ENCODE measurements around the gene RECQL. TPM values are rescaled to one million over a fixed set of nuclear protein-coding genes. Genes with fewer than 3 reads are reported as not detected.

Gene RECQL
- total RNA-seq, 1 donor from 2014 or later = 49.1 TPM

GRCh38 chr12:21523148-21523547 lies 21.7 kb upstream of the RECQL start:
- no peak overlapping the region for H2AFZ ChIP-seq (ENCODE audit: low read depth, low read length)
- DNase-seq (ENCODE audit: low read depth) = no peak
- Mint-ChIP-seq H3K27me3 (ENCODE audit: low read depth, unreplicated experiment) (no peaks in the 10 kb centered on the region), H3K36me3 (ENCODE audit: low read depth, unreplicated experiment) (no peaks in the 10 kb centered on the region), H3K27ac (ENCODE audit: unreplicated experiment) (no peak overlapping the region), H3K9me3 (ENCODE audit: unreplicated experiment) (no peaks in the 10 kb centered on the region), H3K4me1 (ENCODE audit: low read depth, unreplicated experiment) (peaks cover 13% of the 10 kb centered on the region), H3K4me3 (ENCODE audit: unreplicated experiment) (no peak overlapping the region)
- H3K4me2 ChIP-seq (ENCODE audit: low read length) = no peak overlapping the region
- H3K36me3 ChIP-seq (ENCODE audit: insufficient read depth, low read length) = no peaks in the 10 kb centered on the region
- H3K27me3 ChIP-seq (ENCODE audit: insufficient read depth, low read length) = no peaks in the 10 kb centered on the region
- no peaks in the 10 kb centered on the region for H3K79me2 ChIP-seq (ENCODE audit: insufficient read depth, low read length)
- no peak overlapping the region for H3K4me3 ChIP-seq (ENCODE audit: insufficient read depth, low read depth, low read length)
- no peak overlapping the region for H3K27ac ChIP-seq (ENCODE audit: low read depth, low read length)
- H3K9me3 ChIP-seq (ENCODE audit: insufficient read depth, low read depth, low read length) = no peaks in the 10 kb centered on the region
- TF ChIP-seq CTCF (IDR thresholded peaks at IDR 0.05; ENCODE audit: insufficient read depth, low read depth, low read length) (no peak), EZH2 (IDR thresholded peaks at IDR 0.05; ENCODE audit: insufficient read depth, low read length) (no peak)
- no peak overlapping the region for H3K9ac ChIP-seq (ENCODE audit: low read length)
- no peaks in the 10 kb centered on the region for H3K4me1 ChIP-seq (ENCODE audit: insufficient read depth, low read length)
- peaks cover 5% of the 10 kb centered on the region for H4K20me1 ChIP-seq (ENCODE audit: insufficient read depth, low read length)
- no peak for FAIRE-seq

DNA sequence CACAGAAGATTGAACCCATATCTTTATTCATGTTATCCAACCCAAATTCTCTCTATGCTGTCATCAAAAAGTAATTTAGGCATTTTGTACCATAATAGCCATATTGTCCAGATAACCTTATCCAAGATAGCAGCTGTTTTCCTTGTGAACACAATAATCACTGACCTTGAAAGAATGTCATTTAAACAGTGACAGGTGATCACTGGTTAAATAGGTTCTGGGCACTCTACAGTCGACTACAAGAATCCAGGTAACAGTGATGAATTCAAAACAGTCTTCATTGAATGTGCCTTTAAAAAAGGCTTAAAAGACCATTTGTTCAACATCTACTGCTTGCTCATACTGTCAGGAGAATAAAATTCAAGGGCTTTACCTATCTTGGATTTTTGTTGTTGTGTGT lies 20.1 kb upstream of the RECQL start:
- no peak overlapping the region for H3K9ac ChIP-seq (ENCODE audit: low read length)
- no peak overlapping the region for H2AFZ ChIP-seq (ENCODE audit: low read depth, low read length)
- no peak overlapping the region for H3K4me2 ChIP-seq (ENCODE audit: low read length)
- no peak for DNase-seq (ENCODE audit: low read depth)
- FAIRE-seq = no peak
- TF ChIP-seq CTCF (IDR thresholded peaks at IDR 0.05; ENCODE audit: insufficient read depth, low read depth, low read length) (no peak), EZH2 (IDR thresholded peaks at IDR 0.05; ENCODE audit: insufficient read depth, low read length) (no peak)
- no peaks in the 10 kb centered on the region for H3K27me3 Mint-ChIP-seq (ENCODE audit: low read depth, unreplicated experiment)
- no peak overlapping the region for H3K27ac ChIP-seq (ENCODE audit: low read depth, low read length)
- no peaks in the 10 kb centered on the region for H3K27me3 ChIP-seq (ENCODE audit: insufficient read depth, low read length)
- peaks cover 8% of the 10 kb centered on the region for H3K36me3 ChIP-seq (ENCODE audit: insufficient read depth, low read length)
- no peaks in the 10 kb centered on the region for H3K9me3 ChIP-seq (ENCODE audit: insufficient read depth, low read depth, low read length)
- no peaks in the 10 kb centered on the region for H3K36me3 Mint-ChIP-seq (ENCODE audit: low read depth, unreplicated experiment)
- H3K4me1 ChIP-seq (ENCODE audit: insufficient read depth, low read length) = no peaks in the 10 kb centered on the region
- no peak overlapping the region for H3K4me3 ChIP-seq (ENCODE audit: insufficient read depth, low read depth, low read length)
- H4K20me1 ChIP-seq (ENCODE audit: insufficient read depth, low read length) = peaks cover 5% of the 10 kb centered on the region
- no peak overlapping the region for H3K4me3 Mint-ChIP-seq (ENCODE audit: unreplicated experiment)
- no peak overlapping the region for H3K27ac Mint-ChIP-seq (ENCODE audit: unreplicated experiment)
- no peaks in the 10 kb centered on the region for H3K79me2 ChIP-seq (ENCODE audit: insufficient read depth, low read length)
- H3K4me1 Mint-ChIP-seq (ENCODE audit: low read depth, unreplicated experiment) = peaks cover 10% of the 10 kb centered on the region
- no peaks in the 10 kb centered on the region for H3K9me3 Mint-ChIP-seq (ENCODE audit: unreplicated experiment)

DNA sequence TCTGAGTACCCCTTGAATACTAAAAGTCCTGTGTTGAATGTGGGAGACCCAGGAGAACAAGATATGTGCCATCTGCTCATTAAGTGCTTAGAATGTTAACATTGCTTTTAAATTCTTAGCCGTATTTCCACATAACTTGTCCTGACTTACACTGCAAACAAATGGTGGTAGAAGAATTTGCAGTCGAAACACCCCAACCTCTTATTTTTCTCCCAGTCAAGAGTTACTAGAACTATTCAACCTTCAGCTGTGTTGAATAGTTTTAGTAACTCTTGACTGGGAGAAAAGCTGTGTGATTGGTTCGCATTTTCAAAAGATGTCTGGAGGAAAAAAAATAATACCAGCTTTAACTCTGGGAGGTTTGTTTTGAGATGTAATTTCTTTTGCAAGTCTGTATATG lies 17.0 kb upstream of the RECQL start:
- no peak overlapping the region for H3K4me3 Mint-ChIP-seq (ENCODE audit: unreplicated experiment)
- no peak for FAIRE-seq
- Histone ChIP-seq H4K20me1 (ENCODE audit: insufficient read depth, low read length) (peaks cover 17% of the 10 kb centered on the region), H3K9ac (ENCODE audit: low read length) (no peak overlapping the region), H2AFZ (ENCODE audit: low read depth, low read length) (no peak overlapping the region), H3K4me1 (ENCODE audit: insufficient read depth, low read length) (no peaks in the 10 kb centered on the region), H3K4me3 (ENCODE audit: insufficient read depth, low read depth, low read length) (no peak overlapping the region), H3K9me3 (ENCODE audit: insufficient read depth, low read depth, low read length) (no peaks in the 10 kb centered on the region), H3K27ac (ENCODE audit: low read depth, low read length) (no peak overlapping the region), H3K27me3 (ENCODE audit: insufficient read depth, low read length) (no peaks in the 10 kb centered on the region), H3K36me3 (ENCODE audit: insufficient read depth, low read length) (peaks cover 19% of the 10 kb centered on the region), H3K4me2 (ENCODE audit: low read length) (no peak overlapping the region), H3K79me2 (ENCODE audit: insufficient read depth, low read length) (no peaks in the 10 kb centered on the region)
- TF ChIP-seq EZH2 (IDR thresholded peaks at IDR 0.05; ENCODE audit: insufficient read depth, low read length) (no peak), CTCF (IDR thresholded peaks at IDR 0.05; ENCODE audit: insufficient read depth, low read depth, low read length) (no peak)
- no peak overlapping the region for H3K27ac Mint-ChIP-seq (ENCODE audit: unreplicated experiment)
- H3K36me3 Mint-ChIP-seq (ENCODE audit: low read depth, unreplicated experiment) = no peaks in the 10 kb centered on the region
- DNase-seq (ENCODE audit: low read depth) = no peak
- no peaks in the 10 kb centered on the region for H3K4me1 Mint-ChIP-seq (ENCODE audit: low read depth, unreplicated experiment)
- H3K9me3 Mint-ChIP-seq (ENCODE audit: unreplicated experiment) = no peaks in the 10 kb centered on the region
- H3K27me3 Mint-ChIP-seq (ENCODE audit: low read depth, unreplicated experiment) = no peaks in the 10 kb centered on the region

Measured in astrocyte (in vitro differentiated cells and primary cell).